IMR-90 (cell line): ENCODE measurements around the gene CPSF4L. TPM values are rescaled to one million over a fixed set of nuclear protein-coding genes. Genes with fewer than 3 reads are reported as not detected.

ENCODE experiments used
- ATAC-seq: fragments of 200-7000 bp; cut with Tn5 transposase; 2 replicates; pipeline ENCODE4 v1.9.1; 2020; ENCODE audit warnings: low read depth, mild to moderate bottlenecking, moderate library complexity
- BruUV-seq: library from RNA; stranded (reverse); fragments of 400-500 nt; replicated peaks from 2 replicates; lab custom pipeline; 2021; lab: Mats Ljungman, UMichigan
- CTCF ChIA-PET: fragments of 300-600 bp; formaldehyde crosslinking; extraction: SDS; loops from one replicate; lab custom pipeline; 2021; ENCODE audit warnings: antibody characterized with exemption; lab: Yijun Ruan, JAX
- POLR2A ChIA-PET: fragments of 300-600 bp; sonication (Branson Sonifier 250); formaldehyde crosslinking; loops from one replicate; lab custom pipeline; 2022; ENCODE audit warnings: antibody characterized with exemption; ENCODE audit not compliant: unreplicated experiment; lab: Charles Lee
- DNase-seq: peaks from one replicate; pipeline ENCODE4 v3.0.0; 2013
- H2AFZ ChIP-seq: replicated peaks from 2 replicates; pipeline ENCODE3; 2013; ENCODE audit warnings: low read length, mild to moderate bottlenecking; ENCODE audit not compliant: poor library complexity
- H2AK5ac ChIP-seq: 2 replicates; pipeline ENCODE4 v1.6.1; 2013; ENCODE audit warnings: low read depth, low read length, inconsistent platforms
- H2AK9ac ChIP-seq: replicated peaks from 2 replicates; pipeline ENCODE3; 2013; ENCODE audit warnings: mild to moderate bottlenecking, low read depth, low read length, moderate library complexity; ENCODE audit not compliant: poor library complexity
- H2BK120ac ChIP-seq: 2 replicates; pipeline ENCODE4 v1.6.1; 2013; ENCODE audit warnings: low read depth, low read length, inconsistent platforms
- H2BK15ac ChIP-seq: 3 replicates; pipeline ENCODE4 v1.6.1; 2013; ENCODE audit warnings: low read depth, low read length, inconsistent platforms
- H2BK20ac ChIP-seq: 2 replicates; pipeline ENCODE4 v1.6.1; 2013; ENCODE audit warnings: low read depth, mild to moderate bottlenecking, inconsistent platforms, low read length, moderate library complexity
- H2BK5ac ChIP-seq: 2 replicates; pipeline ENCODE4 v1.6.1; 2013; ENCODE audit warnings: mild to moderate bottlenecking, low read depth, low read length, inconsistent platforms; ENCODE audit not compliant: poor library complexity, severe bottlenecking
- H3K14ac ChIP-seq: replicated peaks from 2 replicates; pipeline ENCODE4 v1.6.1; 2013; ENCODE audit warnings: low read depth, low read length, inconsistent platforms
- H3K18ac ChIP-seq: 2 replicates; pipeline ENCODE4 v1.6.1; 2013; ENCODE audit warnings: low read depth, low read length, control low read depth
- H3K23ac ChIP-seq: 2 replicates; pipeline ENCODE4 v1.6.1; 2013; ENCODE audit warnings: low read depth, low read length, inconsistent platforms
- H3K27ac ChIP-seq: 2 replicates; pipeline ENCODE4 v1.5.1; 2013; ENCODE audit warnings: mild to moderate bottlenecking, control low read depth, low read length; ENCODE audit not compliant: insufficient read depth
- H3K27me3 ChIP-seq: 2 replicates; pipeline ENCODE4 v1.6.1; 2013; ENCODE audit warnings: low read length; ENCODE audit not compliant: control insufficient read depth, insufficient read depth
- H3K36me3 ChIP-seq: 2 replicates; pipeline ENCODE4 v1.6.1; 2013; ENCODE audit warnings: low read length, mixed read lengths; ENCODE audit not compliant: control insufficient read depth, insufficient read depth
- H3K4ac ChIP-seq: 2 replicates; pipeline ENCODE4 v1.6.1; 2013; ENCODE audit warnings: low read depth, low read length, inconsistent platforms
- H3K4me1 ChIP-seq: 2 replicates; pipeline ENCODE4 v1.6.1; 2013; ENCODE audit warnings: low read length, mixed read lengths; ENCODE audit not compliant: control insufficient read depth, insufficient read depth
- H3K4me2 ChIP-seq: 2 replicates; pipeline ENCODE4 v1.6.1; 2013; ENCODE audit warnings: low read depth, mild to moderate bottlenecking, control low read depth, low read length, moderate library complexity
- H3K4me3 ChIP-seq: 2 replicates; pipeline ENCODE4 v1.5.1; 2013; ENCODE audit warnings: low read depth, mild to moderate bottlenecking, control low read depth, low read length, moderate library complexity; ENCODE audit not compliant: insufficient read depth
- H3K56ac ChIP-seq: 2 replicates; pipeline ENCODE4 v1.6.1; 2013; ENCODE audit warnings: low read length, inconsistent platforms; ENCODE audit not compliant: insufficient read depth; ENCODE audit errors: extremely low read depth
- H3K79me1 ChIP-seq, 2 experiments: 2 replicates each; pipeline ENCODE4 v1.6.1; 2013; ENCODE audit warnings: low read length in 2 of 2, inconsistent platforms in 1 of 2, low read depth in 1 of 2
- H3K9ac ChIP-seq: 2 replicates; pipeline ENCODE4 v1.6.1; 2013; ENCODE audit warnings: low read depth, low read length, control low read depth
- H3K9me1 ChIP-seq: 2 replicates; pipeline ENCODE4 v1.6.1; 2013; ENCODE audit warnings: low read length, inconsistent platforms; ENCODE audit not compliant: insufficient read depth
- H3K9me3 ChIP-seq: 2 replicates; pipeline ENCODE4 v1.6.1; 2013; ENCODE audit warnings: low read length; ENCODE audit not compliant: control insufficient read depth, insufficient read depth
- H4K20me1 ChIP-seq: 2 replicates; pipeline ENCODE4 v1.6.1; 2013; ENCODE audit warnings: low read length, inconsistent platforms; ENCODE audit not compliant: insufficient read depth
- H4K5ac ChIP-seq: 2 replicates; pipeline ENCODE4 v1.6.1; 2013; ENCODE audit warnings: mild to moderate bottlenecking, low read depth, low read length, control low read depth
- H4K8ac ChIP-seq, 2 experiments: 2 replicates each; pipeline ENCODE4 v1.6.1; 2013; ENCODE audit warnings: low read depth in 2 of 2, low read length in 2 of 2, control low read depth in 1 of 2, inconsistent platforms in 1 of 2
- H4K91ac ChIP-seq: 2 replicates; pipeline ENCODE4 v1.6.1; 2013; ENCODE audit warnings: low read depth, low read length, inconsistent platforms; ENCODE audit not compliant: insufficient read depth
- FOS ChIP-seq: fragments of 150-350 bp; IDR thresholded peaks from 2 replicates; pipeline ENCODE4 v1.6.1; 2016; ENCODE audit warnings: low read depth, low read length
- MAFK ChIP-seq: IDR thresholded peaks from 2 replicates; pipeline ENCODE4 v1.6.1; 2012; ENCODE audit warnings: low read depth, low read length, improper control_type of control experiment
- MAZ ChIP-seq: IDR thresholded peaks from 2 replicates; pipeline ENCODE4 v1.6.1; 2012; ENCODE audit warnings: low read depth, mild to moderate bottlenecking, low read length, improper control_type of control experiment, moderate library complexity, borderline replicate concordance
- NFE2L2 ChIP-seq: fragments of 150-350 bp; IDR thresholded peaks from 2 replicates; pipeline ENCODE4 v1.6.1; 2016; ENCODE audit warnings: low read depth, mild to moderate bottlenecking, low read length
- RCOR1 ChIP-seq: IDR thresholded peaks from 2 replicates; pipeline ENCODE4 v1.6.1; 2012; ENCODE audit warnings: mild to moderate bottlenecking, low read length, improper control_type of control experiment; ENCODE audit not compliant: insufficient replicate concordance
- RFX5 ChIP-seq: IDR thresholded peaks from 2 replicates; pipeline ENCODE4 v1.8.0; 2012; ENCODE audit warnings: low read depth, mild to moderate bottlenecking, low read length, moderate library complexity
- SMC3 ChIP-seq: fragments of 150-350 bp; IDR thresholded peaks from 2 replicates; pipeline ENCODE4 v1.6.1; 2016; ENCODE audit warnings: low read depth, mild to moderate bottlenecking, antibody characterized with exemption, low read length, moderate library complexity
- WGBS, 2 experiments: methylation state at CpG; one replicate each; pipeline versions ENCODE4 v1.1.5 to v1.1.7; 2013; ENCODE audit warnings: missing lambda C conversion rate in 2 of 2; ENCODE audit not compliant: insufficient read length in 1 of 2; ENCODE audit errors: extremely low coverage in 2 of 2; 5-methylcytosine and 5-hydroxymethylcytosine counted together
- dilution Hi-C: fragments of 300-500 bp; cut with HindIII; formaldehyde crosslinking; loops from one replicate; pipeline ENCODE4 v1.14.3; 2018; ENCODE audit warnings: low sequenced_read_pairs; ENCODE audit not compliant: unreplicated experiment
- in situ Hi-C: fragments of 300-500 bp; cut with MboI; formaldehyde crosslinking; loops from 3 replicates; pipeline ENCODE4 v1.14.3; 2019; ENCODE audit warnings: low sequenced_read_pairs, inconsistent platforms, mixed read lengths
- intact Hi-C: fragments of 100-400 bp; cut with micrococcal nuclease; formaldehyde crosslinking; loops from 2 replicates; pipeline ENCODE4 v1.10.0; 2022
- polyA plus RNA-seq, 3 experiments: library from polyadenylated mRNA; depleted of rRNA; stranded (reverse); fragments of >200 nt; gene quantifications; 2 replicates each; pipeline ENCODE4 v1.2.3, GENCODE V29; 2012; ENCODE audit warnings: low replicate concordance in 1 of 3
- total RNA-seq: library from RNA; depleted of rRNA; stranded (reverse); fragments of >200 nt; gene quantifications from 2 replicates; pipeline ENCODE4 v1.2.3, GENCODE V29; 2012
- TF ChIP-seq, protein P1 (sequence below): fragments of 150-350 bp; IDR thresholded peaks from 2 replicates; pipeline ENCODE4 v1.6.1; 2017; ENCODE audit warnings: mild to moderate bottlenecking, antibody characterized with exemption, low read length, low read depth

Gene CPSF4L
- total and polyA plus RNA-seq, 2 of the 4 experiments (the other 2 are of a cell fraction) = not detected

DNA sequence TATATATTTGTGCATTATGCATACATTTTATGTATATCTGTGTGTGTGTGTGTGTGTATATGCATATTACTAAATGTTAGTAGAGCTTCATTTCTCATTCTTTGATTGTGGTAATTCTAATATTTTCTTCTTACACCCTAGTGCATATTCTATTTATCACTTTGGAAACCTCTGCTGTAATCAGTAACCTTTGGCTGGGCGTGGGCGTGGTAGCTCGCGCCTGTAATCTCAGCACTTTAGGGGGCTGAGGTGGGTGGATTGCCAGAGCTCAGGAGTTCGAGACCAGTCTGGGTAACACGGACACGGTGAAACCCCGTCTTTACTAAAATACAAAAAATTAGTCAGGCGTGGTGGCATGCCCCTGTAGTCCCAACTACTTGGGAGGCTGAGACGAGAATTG lies 26.9 kb downstream of the CPSF4L start:
- Histone ChIP-seq H4K8ac (no peak overlapping the region), H3K4me3 (no peak overlapping the region), H3K9ac (no peak overlapping the region), H3K14ac (no peak overlapping the region), H3K79me1 (peaks cover 31 to 57% of the 10 kb centered on the region in 2 experiments; a peak in 3 of 4 replicates), H3K36me3 (peaks cover 14% of the 10 kb centered on the region), H3K4me1 (peaks cover 8% of the 10 kb centered on the region), H3K9me1 (peaks cover 10% of the 10 kb centered on the region), H2BK20ac (no peak overlapping the region), H2BK5ac (no peak overlapping the region), H2AFZ (no peak overlapping the region), H2BK15ac (no peak overlapping the region), H3K23ac (no peak overlapping the region), H3K4me2 (no peak overlapping the region), H4K20me1 (no peaks in the 10 kb centered on the region), H3K9me3 (no peaks in the 10 kb centered on the region), H4K5ac (no peak overlapping the region), H4K91ac (no peak overlapping the region), H2AK9ac (no peak overlapping the region), H3K18ac (no peak overlapping the region), H3K27ac (no peak overlapping the region), H3K27me3 (no peaks in the 10 kb centered on the region), H3K4ac (no peak overlapping the region), H3K56ac (no peak overlapping the region), H2AK5ac (no peak overlapping the region), H2BK120ac (no peak overlapping the region)
- POLR2A ChIA-PET = no interaction called here
- CTCF ChIA-PET = no interaction called here
- ATAC-seq = no peak
- TF ChIP-seq RFX5 (no peak), NFE2L2 (no peak), RCOR1 (no peak), MAFK (no peak), MAZ (no peak), FOS (no peak), SMC3 (no peak)
- TF ChIP-seq, protein P1, sequence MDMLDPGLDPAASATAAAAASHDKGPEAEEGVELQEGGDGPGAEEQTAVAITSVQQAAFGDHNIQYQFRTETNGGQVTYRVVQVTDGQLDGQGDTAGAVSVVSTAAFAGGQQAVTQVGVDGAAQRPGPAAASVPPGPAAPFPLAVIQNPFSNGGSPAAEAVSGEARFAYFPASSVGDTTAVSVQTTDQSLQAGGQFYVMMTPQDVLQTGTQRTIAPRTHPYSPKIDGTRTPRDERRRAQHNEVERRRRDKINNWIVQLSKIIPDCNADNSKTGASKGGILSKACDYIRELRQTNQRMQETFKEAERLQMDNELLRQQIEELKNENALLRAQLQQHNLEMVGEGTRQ = no peak
- intact Hi-C loops (loop anchor here (5.0 kb wide), 2 partner anchors 507 to 672 kb away; no protein-coding TSS in a partner anchor), dilution Hi-C loops (no loop called here), in situ Hi-C loops (no loop called here)
- DNase-seq = no peak
- no TSS peak for BruUV-seq
- WGBS, 2 experiments = no CpG with 5 or more reads among the region's 10 CpGs
